ENCODE results near the gene MOV10L1.

MOV10L1 gene

GRCh38 chr22:50208430-50208938 lies 118.7 kb downstream of the MOV10L1 start:
- DNase-seq = no peak

- no peak for DNase-seq
Observed at GRCh38 chr22:50208939-50209892, 119.4 kb downstream of the MOV10L1 start.

- DNase-seq = peak in 1 of 2 donors; percentile 27
Observed at GRCh38 chr22:50209893-50210292, 120.1 kb downstream of the MOV10L1 start.

DNA sequence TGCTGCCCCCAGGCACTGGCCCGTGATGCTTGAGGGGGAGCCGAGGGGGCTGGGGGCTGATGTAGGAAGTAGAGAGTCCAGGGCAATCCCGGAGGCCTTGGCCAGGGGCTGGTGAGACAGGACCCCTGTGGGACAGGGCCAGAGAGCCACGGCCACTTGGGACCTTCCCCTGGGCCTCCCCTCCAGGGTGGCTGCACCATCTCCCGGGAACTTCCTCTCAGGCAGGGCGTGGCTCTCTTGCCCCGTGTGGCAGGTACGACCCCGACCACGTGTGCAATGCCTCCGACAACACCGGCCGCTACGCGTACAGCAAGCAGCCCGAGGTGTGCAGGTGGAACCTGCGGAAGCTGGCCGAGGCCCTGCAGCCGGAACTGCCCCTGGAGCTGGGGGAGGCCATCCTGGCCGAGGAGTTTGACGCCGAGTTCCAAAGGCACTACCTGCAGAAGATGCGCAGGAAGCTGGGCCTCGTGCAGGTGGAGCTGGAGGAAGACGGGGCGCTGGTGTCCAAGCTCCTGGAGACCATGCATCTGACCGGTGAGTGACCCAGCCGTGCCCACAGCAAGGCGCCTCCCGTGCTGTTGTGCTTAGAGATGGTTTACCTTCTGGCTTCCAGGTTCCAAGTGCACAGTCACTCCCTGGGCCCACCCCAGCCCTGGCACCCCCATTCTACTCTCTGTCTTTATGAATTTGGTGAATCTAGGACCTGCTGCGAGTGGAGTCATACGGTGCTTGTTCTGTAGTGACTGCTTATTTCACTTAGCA lies 120.8 kb downstream of the MOV10L1 start:
- DNase-seq = no peak

DNA sequence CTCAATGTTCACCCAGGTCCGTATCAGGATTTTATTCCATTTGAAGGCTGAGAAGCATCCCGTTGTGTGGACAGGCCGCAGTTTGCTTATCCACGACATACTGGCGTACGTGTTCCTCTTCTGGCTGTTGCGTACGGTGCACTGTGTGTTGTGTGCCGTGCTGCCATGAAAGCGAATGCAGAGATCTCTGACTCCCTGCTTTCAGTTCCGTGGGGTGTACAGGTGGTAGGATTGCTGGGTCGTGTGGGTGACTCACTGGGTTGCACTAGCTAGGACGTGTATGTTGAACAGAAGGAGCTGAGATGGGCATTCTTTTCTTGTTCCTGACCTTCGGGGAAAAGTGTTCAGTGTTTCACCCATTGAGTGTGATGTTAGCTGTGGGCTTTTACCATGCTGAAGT lies 121.3 kb downstream of the MOV10L1 start:
- DNase-seq = no peak

All from bone marrow (tissue), 2 donors.